Amniotic stem cell (primary cell): ENCODE measurements around the gene FGD3.

Source experiments
- DNase-seq: peaks from one replicate; lab custom pipeline; 2025; lab: John Stamatoyannopoulos, UW

The FGD3 gene

GRCh38 chr9:93052791-93053540 lies 105.6 kb downstream of the FGD3 start:
- DNase-seq: no peak

GRCh38 chr9:93053781-93054331 lies 106.5 kb downstream of the FGD3 start:
- no peak for DNase-seq

DNA sequence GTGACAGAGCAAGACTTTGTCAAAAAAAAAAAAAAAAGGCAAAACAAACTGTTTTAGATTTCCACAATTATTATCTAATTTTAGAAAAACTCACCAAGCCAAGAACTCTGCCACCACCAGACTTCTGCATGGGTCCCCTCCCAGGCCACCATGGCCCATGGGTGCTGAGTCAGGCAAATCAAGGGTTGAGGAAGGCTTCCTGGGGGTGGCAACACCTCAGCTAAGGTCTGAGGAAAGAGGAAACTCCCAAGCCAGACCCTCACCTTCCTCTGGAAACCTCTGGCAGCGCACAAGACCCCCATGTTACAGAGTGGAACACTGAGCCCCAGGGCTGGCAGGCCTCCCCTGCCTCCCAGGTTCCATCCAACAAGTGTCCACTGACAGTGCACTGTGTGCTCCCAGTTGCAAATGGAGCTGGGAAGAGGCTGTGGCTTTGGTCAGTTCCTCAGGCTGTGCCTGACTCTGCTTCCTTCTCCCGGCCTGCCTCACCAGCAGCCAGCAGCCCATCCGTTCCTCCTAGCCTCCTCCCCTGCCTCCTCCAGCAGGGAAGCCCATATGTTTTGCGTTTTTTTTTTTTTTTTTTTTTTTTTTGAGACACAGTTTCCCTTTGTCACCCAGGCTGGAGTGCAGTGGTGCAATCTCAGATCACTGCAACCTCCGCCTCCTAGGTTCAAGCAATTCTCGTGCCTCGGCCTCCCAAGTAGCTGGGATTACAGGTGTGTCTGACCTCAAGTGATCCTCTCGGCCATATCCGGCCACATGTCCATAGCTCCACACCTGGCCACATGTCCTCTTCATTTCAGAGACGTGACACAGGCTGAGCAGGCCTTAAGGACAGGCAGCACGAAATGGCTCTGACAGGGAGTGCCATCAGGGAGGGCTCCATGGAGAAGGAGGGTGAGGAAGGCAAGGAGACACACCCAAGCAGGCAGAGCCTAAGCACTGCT lies 107.7 kb downstream of the FGD3 start:
- DNase-seq: no peak

- DNase-seq: no peak
These were observed 109.8 kb downstream of the FGD3 start for GRCh38 chr9:93057042-93057702.

GRCh38 chr9:93057703-93058354 lies 110.5 kb downstream of the FGD3 start:
- DNase-seq: no peak

DNA sequence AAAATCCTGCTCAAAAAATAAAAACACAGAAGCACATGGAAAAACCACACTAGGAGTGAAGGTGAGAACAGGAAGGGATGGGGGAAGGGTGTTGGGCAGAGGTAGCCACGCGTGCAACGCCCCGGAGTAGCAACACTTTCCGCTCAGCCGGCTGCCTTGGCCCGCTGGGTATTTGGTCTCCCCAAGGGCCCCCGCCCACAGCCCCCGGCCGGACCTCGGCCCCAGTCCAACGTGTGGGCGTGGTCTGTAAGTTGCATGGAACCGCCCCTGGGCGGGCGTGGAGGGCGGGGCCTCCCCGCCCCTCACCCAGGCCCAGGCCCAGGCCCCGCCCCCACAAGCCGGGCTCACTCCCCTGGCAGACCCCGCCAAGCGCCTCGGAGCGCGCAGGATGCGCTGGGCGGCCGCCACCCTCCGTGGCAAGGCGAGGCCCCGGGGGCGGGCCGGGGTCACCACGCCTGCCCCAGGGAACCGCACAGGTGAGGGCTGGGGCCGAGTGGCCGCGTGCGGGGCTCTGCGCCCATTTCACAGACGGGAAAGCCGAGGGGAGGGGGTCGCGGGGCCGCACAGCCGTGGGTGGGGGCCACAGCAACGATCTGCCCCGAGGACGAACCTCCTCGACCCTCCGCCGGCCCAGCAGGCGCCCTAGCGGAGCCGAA lies 111.2 kb downstream of the FGD3 start, which contains the start of gene SUSD3:
Gene SUSD3 (plus strand): TSS at position 347 of the 656 bp plus-strand sequence. CDS start 42 bp downstream, at position 389.
- DNase-seq: no peak

GRCh38 chr9:93059011-93059714 lies 111.8 kb downstream of the FGD3 start:
- DNase-seq: no peak

DNA sequence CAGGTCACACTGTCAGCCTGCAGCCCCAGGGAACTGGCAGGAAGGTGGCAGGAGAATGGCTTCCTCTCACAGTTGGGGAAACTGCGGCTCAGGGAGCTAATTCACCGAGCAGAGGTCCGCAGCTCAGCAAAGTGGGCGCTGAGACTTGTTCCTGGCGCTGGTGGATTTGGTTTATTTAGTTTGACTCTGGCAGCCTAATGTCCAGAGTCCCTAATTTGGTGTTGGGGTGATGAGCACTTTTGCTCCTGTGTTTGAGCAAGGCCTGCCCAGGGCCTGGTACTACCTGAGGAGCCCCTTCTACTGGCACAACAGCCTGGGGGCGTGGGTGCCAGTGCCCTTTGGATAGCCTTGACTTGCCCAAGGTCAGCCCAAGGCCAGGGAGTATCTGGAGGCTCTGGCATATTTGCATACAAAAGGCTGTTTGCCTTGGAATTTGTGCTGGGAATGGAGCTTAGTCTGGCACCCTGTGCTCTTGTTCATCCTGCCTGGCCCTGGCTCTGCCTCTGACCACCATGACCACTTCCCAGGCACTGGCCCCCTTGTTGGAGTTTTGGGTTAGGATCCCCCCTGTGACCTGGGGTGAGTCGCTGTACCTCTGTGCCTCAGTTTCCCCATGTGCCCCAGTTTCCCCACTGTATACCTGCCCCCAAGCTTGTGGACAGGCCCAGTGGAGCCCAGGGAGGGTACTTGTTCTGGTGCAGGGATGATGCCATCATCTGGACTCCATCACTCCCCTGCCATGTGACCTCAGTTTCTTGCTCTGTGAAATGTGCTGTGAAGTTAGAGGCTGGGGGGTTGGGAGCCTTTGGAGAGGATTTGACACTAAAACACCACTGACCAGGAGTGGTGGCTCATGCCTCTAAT lies 112.6 kb downstream of the FGD3 start:
- DNase-seq: no peak

DNA sequence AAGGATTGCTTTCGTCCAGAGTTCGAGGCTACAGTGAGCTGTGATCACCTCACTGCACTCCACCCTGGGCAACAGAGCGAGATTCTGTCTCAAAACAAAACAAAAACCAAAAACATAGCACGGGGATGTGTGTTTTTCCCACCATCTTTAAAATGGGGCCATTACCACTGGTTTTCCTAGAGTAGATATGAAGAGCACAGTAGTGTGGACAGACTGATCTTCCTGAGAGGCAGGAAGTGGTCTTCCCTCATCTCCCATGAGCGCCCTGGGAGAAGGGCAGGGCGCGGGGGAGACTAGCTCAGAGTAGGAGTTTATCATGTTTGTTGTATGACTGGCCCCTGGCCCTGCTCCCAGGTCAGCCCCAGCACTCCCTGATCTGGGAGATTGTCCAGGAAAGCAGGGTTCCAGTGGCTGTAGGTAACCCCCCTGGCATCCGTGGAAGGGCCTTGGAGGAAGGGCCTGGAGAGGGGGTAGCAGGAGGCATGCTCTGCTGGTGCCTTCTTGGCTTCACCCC lies 113.5 kb downstream of the FGD3 start:
- no peak for DNase-seq

DNA sequence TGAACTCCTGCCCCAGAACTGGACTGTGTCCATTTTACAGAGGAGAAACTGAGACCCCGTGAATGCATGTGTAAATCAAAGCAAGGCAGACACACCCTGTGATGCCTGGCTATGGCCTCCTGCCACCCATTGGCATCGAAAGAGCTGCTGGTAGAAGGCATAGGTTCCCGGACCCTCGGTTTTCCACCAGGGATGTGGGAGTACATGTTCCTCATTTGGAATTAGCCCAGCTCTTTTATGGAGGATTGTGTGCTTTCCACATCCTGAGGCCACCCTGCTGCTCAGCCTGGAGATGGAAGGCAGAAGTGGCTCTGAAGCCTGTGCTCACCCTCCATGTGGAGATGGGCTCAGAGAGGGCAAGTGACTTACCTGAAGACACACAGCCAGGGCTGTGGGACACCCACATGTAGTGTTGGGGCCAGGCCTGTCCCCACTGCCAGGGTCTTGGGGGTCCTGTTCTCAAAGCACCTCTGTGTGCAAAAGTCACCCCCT lies 114.0 kb downstream of the FGD3 start:
- no peak for DNase-seq

DNA sequence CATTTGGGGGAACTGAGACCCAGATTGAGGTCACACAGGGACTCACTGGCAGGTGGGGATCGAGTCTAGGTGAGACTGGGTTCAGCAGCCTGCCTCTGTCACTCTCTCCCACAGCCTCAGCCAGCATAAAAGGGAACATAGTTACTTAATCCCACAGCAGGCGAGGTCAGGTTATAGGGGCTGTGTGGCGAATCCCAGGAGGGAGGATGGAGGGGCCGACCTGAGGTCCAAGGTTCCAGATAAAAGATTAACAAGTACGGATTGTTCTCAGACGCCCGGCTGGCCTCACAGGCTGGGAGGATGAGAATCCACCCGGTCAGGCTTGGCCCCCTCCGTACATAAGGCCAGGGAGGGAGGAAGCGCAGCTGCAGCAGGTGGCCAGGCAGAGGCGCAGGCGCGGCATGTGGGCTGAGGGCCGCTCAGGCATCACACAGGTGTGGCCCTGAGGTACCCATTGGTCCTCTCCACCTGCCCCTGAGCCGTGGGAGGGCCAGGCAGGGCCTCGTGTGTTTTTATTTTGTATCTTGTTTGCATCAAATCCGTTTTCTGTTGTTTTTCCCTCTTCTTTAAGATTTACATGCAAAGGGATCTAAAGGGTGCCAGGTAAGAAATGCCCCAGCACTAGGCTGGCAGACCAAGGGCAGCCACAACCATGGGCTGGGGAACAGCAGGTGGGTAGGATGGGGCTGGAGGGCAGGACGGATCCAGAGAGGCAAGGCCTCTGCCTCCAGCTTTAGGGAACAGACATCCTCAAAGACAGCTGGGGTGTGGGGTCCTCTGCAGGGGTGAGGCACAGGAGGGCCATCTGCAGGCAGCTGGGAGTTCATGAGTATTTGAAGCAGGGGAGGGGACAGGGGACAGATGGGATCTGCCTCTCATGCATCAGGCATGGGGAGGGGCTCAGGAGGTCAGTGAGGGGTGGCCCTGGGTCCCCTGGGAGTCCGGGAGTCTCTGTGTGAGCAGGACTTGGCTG lies 114.8 kb downstream of the FGD3 start:
- DNase-seq: no peak

DNA sequence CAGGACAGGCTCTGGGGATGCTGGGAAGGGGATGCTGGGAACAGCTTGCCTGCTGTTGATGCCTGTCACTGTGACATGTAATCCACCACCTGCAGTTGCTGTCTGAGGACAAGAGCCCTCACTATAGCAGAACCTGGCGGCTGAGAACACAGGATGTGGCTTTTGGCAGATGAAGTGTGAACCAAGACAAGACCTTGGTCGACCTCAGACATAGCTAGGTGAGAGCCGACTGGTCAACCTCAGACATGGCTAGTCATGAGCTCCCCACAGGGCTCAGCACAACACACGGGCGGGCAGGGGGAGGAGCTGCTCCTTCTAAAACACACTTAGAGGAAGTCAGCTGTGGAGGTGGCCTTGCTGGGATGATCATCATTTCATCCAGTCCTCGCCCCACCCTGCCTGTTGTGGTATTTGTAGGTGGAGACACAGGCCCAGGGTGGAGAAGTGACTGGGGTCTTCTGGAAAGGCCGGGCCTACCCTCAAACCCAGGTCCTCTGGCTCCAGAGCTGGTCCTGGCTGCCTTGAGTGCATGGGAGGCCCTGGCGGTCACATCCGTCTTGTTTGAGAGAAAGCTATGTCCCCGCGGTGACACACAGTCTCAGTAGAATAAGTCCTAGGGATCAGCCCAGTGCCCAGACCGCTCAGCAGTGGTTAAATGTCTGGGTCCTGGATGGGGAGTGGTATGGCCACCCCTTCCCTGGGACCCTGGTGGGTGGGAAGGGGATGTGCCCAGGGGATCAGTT lies 117.2 kb downstream of the FGD3 start:
- no peak for DNase-seq

DNA sequence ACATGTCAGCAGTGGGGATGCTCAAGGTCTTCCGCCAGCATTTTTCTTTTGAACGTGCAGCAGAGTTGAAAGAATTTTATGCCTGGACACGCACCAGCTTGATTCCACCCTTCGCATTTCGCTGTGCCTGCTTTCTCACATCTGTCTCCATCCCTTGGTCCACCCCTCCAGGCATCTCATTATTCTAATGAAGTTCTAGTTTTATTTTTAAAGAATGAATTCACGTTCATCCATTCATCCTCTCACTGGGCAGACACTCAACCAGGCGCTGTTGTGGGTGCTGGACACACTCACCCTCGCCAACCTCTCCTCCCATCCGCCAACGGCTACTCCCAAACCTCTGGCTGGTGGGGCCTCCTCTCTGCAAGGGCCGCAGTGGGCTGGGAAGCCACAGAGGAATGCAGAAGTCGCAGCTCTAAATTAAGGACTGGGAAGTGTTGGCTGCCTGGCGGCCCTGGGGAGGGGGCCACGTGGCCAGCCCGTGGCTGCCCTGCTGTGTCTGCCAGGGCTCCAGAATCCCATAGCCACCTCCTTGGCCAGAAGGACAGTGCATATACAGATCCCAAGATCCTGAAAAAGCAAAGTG lies 117.9 kb downstream of the FGD3 start:
- no peak for DNase-seq

GRCh38 chr9:93066978-93067603 lies 119.8 kb downstream of the FGD3 start:
- DNase-seq: no peak

GRCh38 chr9:93068956-93069355 lies 121.6 kb downstream of the FGD3 start:
- no peak for DNase-seq

- no peak for DNase-seq
These were observed 124.1 kb downstream of the FGD3 start for GRCh38 chr9:93071464-93071863.
